Lower leg skin (tissue), 4 donors: Measurements from ENCODE around the gene UGT2A3. TPM values are rescaled to one million over a fixed set of nuclear protein-coding genes. Genes with fewer than 3 reads are reported as not detected.

Source experiments
- DNase-seq, 2 donors: peaks; one replicate each; pipeline ENCODE4 v3.0.0-alpha.2; 2019; ENCODE audit warnings: low spot score in 2 of 2
- H3K4me3 ChIP-seq: fragments of 200-600 bp; sonication (generic); 2 replicates; pipeline ENCODE4 v1.5.1; 2017; ENCODE audit warnings: mild to moderate bottlenecking, low read depth; ENCODE audit not compliant: poor library complexity, severe bottlenecking
- CTCF ChIP-seq, 3 donors: fragments of 450-650 bp; IDR thresholded peaks; one replicate each; pipeline ENCODE4 v1.5.1; 2016; ENCODE audit warnings: antibody characterized with exemption in 3 of 3, mild to moderate bottlenecking in 3 of 3, moderate library complexity in 2 of 3
- POLR2A ChIP-seq, 2 donors: fragments of 450-650 bp; IDR thresholded peaks; one replicate each; pipeline ENCODE4 v1.6.1; 2016 to 2017; ENCODE audit warnings: antibody characterized with exemption in 2 of 2, mild to moderate bottlenecking in 1 of 2, moderate library complexity in 1 of 2
- WGBS, 2 donors: methylation state at CpG; one replicate each; pipeline ENCODE4 v1.1.5; 2018; 5-methylcytosine and 5-hydroxymethylcytosine counted together
- intact Hi-C: fragments of 100-400 bp; cut with DNase I; formaldehyde crosslinking; loops from one replicate; pipeline ENCODE4 v1.15.0; 2023; ENCODE audit warnings: low total_unique reads
- total RNA-seq, 4 donors: library from RNA; depleted of rRNA; stranded (reverse); fragments of >200 nt; gene quantifications; one replicate each; pipeline ENCODE4 v1.1.0, GENCODE V29; 2016

UGT2A3 gene
- total RNA-seq, 4 donors from 2014 or later = 0.20 TPM; not detected in 3

- 78 to 79% methylated on average over 3 of the region's 3 CpGs for WGBS, 2 donors
- DNase-seq = no peak
- intact Hi-C loops = no loop called here
- H3K4me3 ChIP-seq = no peak overlapping the region
- no peak for TF ChIP-seq CTCF (IDR thresholded peaks at IDR 0.05)
- TF ChIP-seq POLR2A (IDR thresholded peaks at IDR 0.05) = no peak
Measured at GRCh38 chr4:68907788-68908700, 43.6 kb downstream of the UGT2A3 start.

GRCh38 chr4:68907245-68907644 lies 44.4 kb downstream of the UGT2A3 start:
- TF ChIP-seq CTCF (IDR thresholded peaks at IDR 0.05) (no peak), POLR2A (IDR thresholded peaks at IDR 0.05) (no peak)
- no peak for DNase-seq
- H3K4me3 ChIP-seq = no peak overlapping the region
- WGBS, 2 donors = 87 to 89% methylated on average over 3 of the region's 3 CpGs
- intact Hi-C loops = no loop called here

GRCh38 chr4:68906780-68907137 lies 44.8 kb downstream of the UGT2A3 start:
- intact Hi-C loops = no loop called here
- DNase-seq = no peak
- H3K4me3 ChIP-seq = no peak overlapping the region
- TF ChIP-seq CTCF (IDR thresholded peaks at IDR 0.05) (no peak), POLR2A (IDR thresholded peaks at IDR 0.05) (no peak)
- WGBS, 2 donors = 84 to 96% methylated on average over 10 of the region's 10 CpGs

- DNase-seq = no peak
- no peak overlapping the region for H3K4me3 ChIP-seq
- TF ChIP-seq CTCF (IDR thresholded peaks at IDR 0.05) (no peak), POLR2A (IDR thresholded peaks at IDR 0.05) (no peak)
- 46 to 50% methylated on average over 16 of the region's 16 CpGs for WGBS, 2 donors
- intact Hi-C loops = no loop called here
Measured at GRCh38 chr4:68905939-68906779, 45.4 kb downstream of the UGT2A3 start.

GRCh38 chr4:68905598-68905938 lies 46.0 kb downstream of the UGT2A3 start:
- DNase-seq = no peak
- TF ChIP-seq CTCF (IDR thresholded peaks at IDR 0.05) (no peak), POLR2A (IDR thresholded peaks at IDR 0.05) (no peak)
- intact Hi-C loops = no loop called here
- no peak overlapping the region for H3K4me3 ChIP-seq
- WGBS, 2 donors = 50 to 54% methylated on average over 2 of the region's 2 CpGs
